Cardiac muscle cell (in vitro differentiated cells and primary cell): Measurements from ENCODE around the gene REPIN1. TPM values are rescaled to one million over a fixed set of nuclear protein-coding genes. Genes with fewer than 3 reads are reported as not detected.
A peak's percentile ranks its signal among the peaks of the same experiment; 100 is the strongest.

ENCODE experiments used
- DNase-seq, 2 donors: peaks; one replicate each; pipeline versions ENCODE4 v3.0.0 to v3.0.0-alpha.2; 2010 to 2017; ENCODE audit warnings: low read depth in 1 of 2, low spot score in 1 of 2
- H3K27ac ChIP-seq: fragments of 200-600 bp; sonication (generic); 2 replicates; pipeline ENCODE4 v1.5.1; 2016
- H3K27me3 ChIP-seq: fragments of 200-600 bp; sonication (generic); 2 replicates; pipeline ENCODE4 v1.6.0; 2016; ENCODE audit warnings: control low read depth
- H3K36me3 ChIP-seq: fragments of 200-600 bp; sonication (generic); 2 replicates; pipeline ENCODE4 v1.5.1; 2016; ENCODE audit warnings: control low read depth
- H3K4me1 ChIP-seq: fragments of 200-600 bp; sonication (generic); 2 replicates; pipeline ENCODE4 v1.8.1; 2017; ENCODE audit warnings: low read depth, mild to moderate bottlenecking, mixed run types
- H3K4me3 ChIP-seq: fragments of 200-600 bp; sonication (generic); 2 replicates; pipeline ENCODE4 v1.5.1; 2016; ENCODE audit warnings: mild to moderate bottlenecking
- H3K9me3 ChIP-seq: fragments of 200-600 bp; sonication (generic); 2 replicates; pipeline ENCODE4 v1.5.1; 2017; ENCODE audit warnings: low read depth, mild to moderate bottlenecking, control low read depth
- polyA plus RNA-seq: library from polyadenylated mRNA; unstranded; fragments of >200 nt; fragmentation: Nextera tagmentation; extraction: Ambion mirVana; gene quantifications from 2 replicates; pipeline ENCODE4 v1.2.1, GENCODE V29; 2016
- total RNA-seq: library from RNA; depleted of rRNA; stranded (reverse); fragments of >200 nt; gene quantifications from 2 replicates; pipeline ENCODE4 v1.2.3, GENCODE V29; 2016
- TF ChIP-seq, protein P1 (sequence below): IDR thresholded peaks from 2 replicates; pipeline ENCODE4 v1.5.1; 2012; ENCODE audit warnings: low read depth, mild to moderate bottlenecking, low read length

The REPIN1 gene
- total and polyA plus RNA-seq, 2 experiments from 2014 or later, result 185 to 270 TPM

GRCh38 chr7:150388709-150389531 lies 20.3 kb downstream of the REPIN1 start:
- TF ChIP-seq, protein P1, sequence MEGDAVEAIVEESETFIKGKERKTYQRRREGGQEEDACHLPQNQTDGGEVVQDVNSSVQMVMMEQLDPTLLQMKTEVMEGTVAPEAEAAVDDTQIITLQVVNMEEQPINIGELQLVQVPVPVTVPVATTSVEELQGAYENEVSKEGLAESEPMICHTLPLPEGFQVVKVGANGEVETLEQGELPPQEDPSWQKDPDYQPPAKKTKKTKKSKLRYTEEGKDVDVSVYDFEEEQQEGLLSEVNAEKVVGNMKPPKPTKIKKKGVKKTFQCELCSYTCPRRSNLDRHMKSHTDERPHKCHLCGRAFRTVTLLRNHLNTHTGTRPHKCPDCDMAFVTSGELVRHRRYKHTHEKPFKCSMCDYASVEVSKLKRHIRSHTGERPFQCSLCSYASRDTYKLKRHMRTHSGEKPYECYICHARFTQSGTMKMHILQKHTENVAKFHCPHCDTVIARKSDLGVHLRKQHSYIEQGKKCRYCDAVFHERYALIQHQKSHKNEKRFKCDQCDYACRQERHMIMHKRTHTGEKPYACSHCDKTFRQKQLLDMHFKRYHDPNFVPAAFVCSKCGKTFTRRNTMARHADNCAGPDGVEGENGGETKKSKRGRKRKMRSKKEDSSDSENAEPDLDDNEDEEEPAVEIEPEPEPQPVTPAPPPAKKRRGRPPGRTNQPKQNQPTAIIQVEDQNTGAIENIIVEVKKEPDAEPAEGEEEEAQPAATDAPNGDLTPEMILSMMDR, result peak; percentile 51
- Histone ChIP-seq H3K4me1 (peaks cover 16% of the 10 kb centered on the region), H3K4me3 (no peak overlapping the region), H3K27me3 (no peaks in the 10 kb centered on the region), H3K9me3 (no peaks in the 10 kb centered on the region), H3K27ac (peak overlapping the region; percentile 28), H3K36me3 (peaks cover 3% of the 10 kb centered on the region)
- peak; percentile 43 to 70 for DNase-seq

DNA sequence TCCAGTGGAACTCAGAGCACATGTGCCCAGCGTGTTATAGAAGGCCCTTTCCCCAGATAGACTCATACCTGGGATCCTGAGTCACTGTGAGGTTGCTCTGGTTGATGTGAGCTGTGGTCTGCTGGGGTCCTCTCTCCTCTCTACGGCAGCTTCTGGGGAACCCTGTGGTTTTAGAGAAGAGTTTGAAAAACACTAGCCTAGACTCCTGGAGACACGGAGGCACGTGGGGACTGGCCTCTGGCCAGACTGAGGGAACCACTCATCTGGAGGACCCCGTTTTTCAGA lies 20.9 kb downstream of the REPIN1 start:
- H3K4me1 ChIP-seq, result peaks cover 14% of the 10 kb centered on the region
- DNase-seq, result no peak

DNA sequence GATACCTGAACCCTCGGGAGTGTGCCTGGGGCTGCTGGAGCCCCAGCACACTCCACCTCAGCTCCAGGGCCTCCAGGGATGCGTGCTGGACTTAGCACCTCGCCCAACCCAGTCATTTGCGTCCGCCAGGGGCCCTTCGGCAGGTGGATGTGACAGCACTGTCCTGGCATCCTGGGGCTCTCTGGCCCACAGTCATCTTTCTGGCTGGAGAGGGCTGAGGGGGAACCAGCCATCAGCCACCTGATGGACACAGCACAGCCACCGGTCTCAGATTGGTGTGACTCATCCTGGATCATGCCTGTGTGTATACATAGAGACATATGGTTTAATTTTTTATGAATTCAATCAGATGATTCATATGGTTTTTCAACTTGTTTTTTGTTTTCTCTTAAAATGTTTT lies 21.6 kb downstream of the REPIN1 start:
- Histone ChIP-seq H3K9me3 (no peaks in the 10 kb centered on the region), H3K4me1 (peaks cover 9% of the 10 kb centered on the region), H3K36me3 (peaks cover 3% of the 10 kb centered on the region), H3K27me3 (no peaks in the 10 kb centered on the region), H3K27ac (no peak overlapping the region), H3K4me3 (no peak overlapping the region)
- TF ChIP-seq, protein P1, result no peak
- DNase-seq, result no peak

More for the DNA sequence above, 20.9 kb downstream of the REPIN1 start:
- no peaks in the 10 kb centered on the region for H3K9me3 ChIP-seq
- TF ChIP-seq, protein P1, result no peak
- H3K36me3 ChIP-seq, result peaks cover 3% of the 10 kb centered on the region
- no peak overlapping the region for H3K4me3 ChIP-seq
- no peak overlapping the region for H3K27ac ChIP-seq
- no peaks in the 10 kb centered on the region for H3K27me3 ChIP-seq

- H3K36me3 ChIP-seq, result peaks cover 3% of the 10 kb centered on the region
Observed at GRCh38 chr7:150393325-150393724, 24.7 kb downstream of the REPIN1 start.

GRCh38 chr7:150396426-150396825 lies 27.8 kb downstream of the REPIN1 start:
- Histone ChIP-seq H3K36me3 (no peaks in the 10 kb centered on the region), H3K4me3 (no peak overlapping the region), H3K27ac (no peak overlapping the region), H3K9me3 (no peaks in the 10 kb centered on the region), H3K4me1 (peaks cover 19% of the 10 kb centered on the region), H3K27me3 (no peaks in the 10 kb centered on the region)
- no peak for DNase-seq
- TF ChIP-seq, protein P1, result no peak

More at GRCh38 chr7:150393325-150393724, 24.7 kb downstream of the REPIN1 start:
- H3K27me3 ChIP-seq, result no peaks in the 10 kb centered on the region
- no peak for DNase-seq
- no peak overlapping the region for H3K4me3 ChIP-seq
- TF ChIP-seq, protein P1, result no peak
- H3K4me1 ChIP-seq, result peaks cover 6% of the 10 kb centered on the region
- no peaks in the 10 kb centered on the region for H3K9me3 ChIP-seq
- no peak overlapping the region for H3K27ac ChIP-seq
